GM19240 (cell line): ENCODE results near the gene GP1BA.

Source experiments
- DNase-seq: peaks from one replicate; pipeline ENCODE4 v3.0.0; 2011; ENCODE audit warnings: low spot score; ENCODE audit not compliant: insufficient read length

Gene GP1BA

GRCh38 chr17:4972322-4972721, 40.2 kb downstream of the GP1BA start:
- no peak for DNase-seq

GRCh38 chr17:4972752-4973151, 40.7 kb downstream of the GP1BA start:
- DNase-seq: no peak

- DNase-seq: no peak
Measured at GRCh38 chr17:4973256-4974114, 41.4 kb downstream of the GP1BA start.

- no peak for DNase-seq
Measured at GRCh38 chr17:4974115-4974670, 42.1 kb downstream of the GP1BA start.

- DNase-seq: no peak
Measured at GRCh38 chr17:4978726-4979125, 46.6 kb downstream of the GP1BA start.

- DNase-seq: no peak
Measured at GRCh38 chr17:4980644-4981216, 48.7 kb downstream of the GP1BA start.

GRCh38 chr17:4982305-4982704, 50.2 kb downstream of the GP1BA start:
- no peak for DNase-seq
